Measurements from ENCODE around the gene AMZ2. TPM values are rescaled to one million over a fixed set of nuclear protein-coding genes. Genes with fewer than 3 reads are reported as not detected.

The AMZ2 gene
- total RNA-seq, 1 donor from 2014 or later, result 58.2 TPM

DNA sequence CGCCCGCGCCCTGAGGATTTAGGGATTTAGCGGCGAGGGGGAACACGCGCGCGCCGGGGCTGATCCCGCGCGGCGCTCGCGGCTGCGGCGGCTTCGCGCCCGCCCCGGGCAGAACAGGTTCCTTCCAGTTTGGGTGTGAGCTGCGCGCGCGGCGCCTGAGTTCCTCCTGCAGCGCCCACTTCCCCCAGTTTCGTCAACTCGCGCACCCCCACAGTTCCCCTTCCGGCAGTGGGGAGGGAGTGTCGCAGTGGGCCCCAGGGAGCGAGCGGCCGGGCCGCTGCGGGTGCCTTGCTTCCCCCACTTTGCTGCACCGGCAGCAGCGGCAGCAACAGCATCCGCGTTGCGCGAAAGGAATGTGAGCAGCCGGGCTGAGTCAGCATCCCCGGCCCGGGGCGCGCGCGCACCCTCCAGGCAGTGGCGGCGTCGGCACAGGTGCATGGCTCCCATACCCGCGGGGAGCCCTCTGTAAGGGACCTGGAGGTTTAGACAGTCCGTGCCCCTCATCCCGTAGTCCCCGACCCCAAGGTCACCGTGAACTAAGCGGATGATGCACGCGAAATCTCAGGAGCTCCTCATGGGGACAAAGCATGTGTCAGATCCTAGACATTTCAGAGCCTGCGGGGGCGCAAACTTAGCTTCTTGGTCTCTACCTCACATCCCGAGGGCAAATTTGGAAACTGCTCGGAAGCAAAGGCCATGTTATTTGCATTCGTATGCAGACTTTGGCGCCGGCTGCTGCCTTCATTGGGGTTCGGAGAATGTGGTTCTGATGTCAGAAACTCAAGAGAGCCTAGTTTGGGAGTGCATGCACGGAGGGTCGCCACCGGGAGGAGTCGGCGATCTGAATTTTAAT lies 44.2 kb downstream of the AMZ2 start:
- peak; percentile 74 for DNase-seq

DNA sequence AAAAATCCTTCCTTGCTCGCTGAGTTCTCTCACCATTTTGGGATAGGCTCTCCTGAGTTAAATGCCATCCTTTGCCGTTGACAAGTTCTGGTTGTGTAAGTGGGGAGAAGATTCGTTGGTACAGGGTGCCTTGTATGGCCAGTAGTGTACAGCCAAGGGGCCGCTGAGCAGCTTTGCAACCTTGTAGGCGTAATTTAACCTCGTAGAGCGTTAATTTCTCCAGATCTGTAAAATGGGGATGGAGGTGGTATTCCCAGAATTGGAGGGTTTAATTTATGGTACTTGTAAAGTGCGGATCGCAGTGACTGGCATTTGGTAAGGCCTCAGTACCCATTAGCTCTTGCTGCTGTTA lies 44.8 kb downstream of the AMZ2 start:
- no peak for DNase-seq

DNA sequence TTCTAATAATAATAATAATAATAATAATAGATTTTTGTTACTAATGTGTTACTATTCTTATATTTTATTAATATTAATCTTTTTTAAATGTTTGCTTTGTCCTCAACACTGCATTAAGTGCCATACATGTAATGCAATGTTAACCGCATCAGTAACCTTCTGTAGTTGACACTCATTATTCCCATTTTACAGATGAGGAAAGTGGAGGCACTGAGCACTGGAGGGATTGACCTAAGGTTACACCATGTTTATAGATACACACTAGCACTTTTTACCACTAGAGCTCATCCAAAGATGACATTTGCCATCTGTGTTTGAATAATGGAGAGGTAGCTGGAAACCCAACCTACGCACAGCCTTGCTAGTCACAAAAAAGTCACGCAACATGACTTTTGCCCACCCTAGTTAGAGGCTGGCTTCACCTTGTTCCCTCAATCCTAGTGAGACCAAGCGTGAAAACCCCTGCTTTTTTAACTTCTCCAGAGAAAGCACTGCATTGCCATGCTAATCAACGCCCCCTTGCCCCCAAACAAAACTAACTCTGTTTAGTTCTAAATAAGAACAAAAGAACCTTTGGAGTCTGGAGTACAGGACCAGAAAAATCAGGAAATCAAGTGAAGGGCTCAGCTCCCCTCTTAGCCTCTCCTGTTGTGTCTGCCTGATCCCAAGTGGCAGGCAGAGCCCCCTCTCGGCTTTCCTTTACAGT lies 45.8 kb downstream of the AMZ2 start:
- no peak for DNase-seq

DNA sequence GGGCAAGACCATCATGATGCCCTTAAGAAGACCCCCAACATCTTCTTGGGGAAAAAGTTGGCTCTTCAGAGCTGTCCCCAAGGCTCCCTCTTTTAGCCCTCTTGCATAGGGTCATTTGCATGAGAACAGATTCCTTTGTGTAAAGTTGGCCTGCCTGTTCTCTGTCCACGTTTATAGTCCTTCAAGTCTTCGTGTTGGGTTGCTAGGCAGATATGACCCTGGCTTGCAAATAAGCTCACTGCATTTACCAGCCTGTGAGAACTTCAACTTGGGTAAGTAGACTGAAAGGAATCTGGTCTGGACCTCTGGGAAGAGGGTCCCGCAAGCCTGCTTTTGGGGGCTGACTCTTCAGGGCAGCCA lies 46.3 kb downstream of the AMZ2 start:
- DNase-seq, result no peak

DNA sequence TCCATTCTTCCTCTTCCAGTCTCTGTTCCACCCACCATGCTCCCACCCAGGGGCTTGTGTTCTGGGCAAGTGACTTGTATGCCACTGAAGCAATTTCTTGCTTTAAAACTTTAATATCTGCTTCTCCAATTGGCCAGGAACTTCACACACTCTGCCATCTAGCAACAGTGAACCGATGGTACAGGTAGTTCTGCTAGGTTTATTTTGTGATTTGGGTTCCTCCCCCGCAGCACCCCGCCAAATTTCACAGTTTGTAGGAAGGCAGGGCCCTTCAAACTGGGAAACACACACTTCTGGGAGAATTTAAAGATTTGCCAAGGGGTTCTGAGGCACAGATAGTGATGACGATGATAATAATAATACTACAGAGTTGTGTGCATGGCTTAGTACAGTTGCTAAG lies 46.8 kb downstream of the AMZ2 start:
- no peak for DNase-seq

DNA sequence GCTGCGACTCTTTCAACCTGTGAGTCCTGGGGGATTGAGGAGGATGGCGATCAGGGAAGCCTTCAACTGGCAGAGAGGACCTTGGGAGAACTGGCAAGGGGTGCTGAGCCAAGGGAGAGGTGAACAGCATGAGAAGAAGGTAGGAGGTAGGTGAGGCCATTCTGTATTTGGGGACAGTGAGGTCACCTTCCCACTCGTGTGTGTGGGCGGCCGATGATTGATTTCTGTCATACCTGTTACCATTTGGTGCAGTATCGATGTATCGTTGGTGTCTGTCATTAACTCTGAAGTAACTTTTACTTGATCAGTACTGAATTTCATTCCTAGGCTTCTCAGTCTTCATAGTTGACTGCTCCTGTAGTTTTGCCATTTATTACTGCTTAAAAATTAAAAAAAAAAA lies 47.2 kb downstream of the AMZ2 start:
- no peak for DNase-seq

DNA sequence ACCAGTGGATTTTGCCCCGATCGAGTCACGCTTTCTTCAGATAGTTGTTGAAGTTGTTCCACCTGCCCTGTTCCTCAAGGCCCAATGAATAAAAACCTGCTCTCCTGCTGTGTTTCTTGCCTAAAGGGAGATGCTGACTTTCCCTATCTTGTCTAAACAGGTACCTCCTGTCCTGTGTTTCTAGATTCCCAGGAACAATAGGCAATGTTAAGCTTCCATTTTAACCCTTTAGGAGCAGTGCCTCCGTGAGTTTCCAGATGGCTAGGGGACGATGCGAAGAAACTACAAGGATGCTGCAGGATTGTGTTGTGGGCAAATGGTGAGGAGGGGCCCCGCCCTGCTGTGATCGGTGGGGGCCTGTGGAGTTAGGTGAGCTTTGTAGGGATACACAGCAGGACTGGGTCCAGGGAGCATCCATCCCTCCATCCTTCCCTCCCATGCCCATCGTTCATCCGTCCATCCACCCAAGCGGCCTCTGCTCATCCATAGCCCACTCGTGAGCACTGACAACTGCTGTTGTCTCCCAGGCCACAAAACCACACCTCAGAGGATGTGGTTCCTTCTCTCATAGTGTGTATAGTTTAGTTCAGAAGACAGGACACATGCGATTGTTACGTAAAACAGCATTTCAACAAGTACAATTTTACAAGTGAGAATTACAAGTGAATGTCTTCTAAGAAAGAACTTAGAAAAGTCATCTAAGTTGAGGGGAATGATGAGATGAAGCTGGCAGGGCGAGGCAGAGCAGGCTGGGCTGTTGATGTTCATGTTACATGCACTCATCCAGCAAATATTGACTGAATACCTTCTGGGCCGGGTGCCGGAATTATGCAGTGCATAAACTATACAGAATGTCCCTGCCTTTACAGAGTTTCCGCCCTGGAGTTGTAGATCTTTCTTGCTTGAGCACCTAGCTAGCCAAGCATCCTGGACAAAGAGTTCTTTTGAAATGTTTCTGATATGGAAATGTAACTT lies 48.7 kb downstream of the AMZ2 start:
- DNase-seq, result no peak

DNA sequence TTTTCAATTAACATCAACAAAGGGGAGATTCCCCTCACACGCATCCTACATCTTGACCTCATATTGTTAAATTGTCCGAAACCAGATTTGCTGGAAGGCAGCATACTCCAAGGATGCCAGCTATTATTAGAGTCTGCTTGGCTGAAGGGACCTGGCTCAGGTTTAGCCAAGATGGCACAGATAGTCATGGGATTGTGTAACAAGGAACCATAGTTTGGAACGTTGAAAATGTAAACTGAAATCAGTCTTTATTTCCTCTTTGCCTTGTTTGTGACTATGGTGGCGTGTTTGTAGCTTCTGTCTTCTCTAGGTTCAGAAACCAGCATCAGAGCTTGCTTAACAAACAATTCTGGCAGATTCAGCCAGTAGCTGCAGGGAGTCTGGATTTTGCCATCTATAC lies 49.4 kb downstream of the AMZ2 start:
- DNase-seq, result no peak

DNA sequence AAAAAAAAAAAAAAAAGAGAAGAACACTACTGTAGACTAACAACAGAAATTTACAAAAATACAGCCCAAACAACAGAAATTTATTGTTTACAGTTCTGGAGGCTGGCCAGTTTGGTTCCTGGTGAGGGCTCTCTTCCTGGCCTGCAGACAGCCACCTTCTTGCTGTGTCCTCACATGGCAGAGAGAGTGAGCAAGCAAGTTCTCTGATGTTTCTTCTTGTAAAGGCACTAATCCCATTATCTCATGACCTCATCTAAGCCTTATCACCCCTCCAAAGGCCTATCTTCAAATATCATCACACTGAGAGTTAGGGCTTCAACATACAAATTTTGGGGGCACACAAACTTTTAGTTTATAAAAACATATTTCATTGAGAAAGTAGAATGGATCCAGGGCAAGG lies 50.8 kb downstream of the AMZ2 start:
- no peak for DNase-seq

DNA sequence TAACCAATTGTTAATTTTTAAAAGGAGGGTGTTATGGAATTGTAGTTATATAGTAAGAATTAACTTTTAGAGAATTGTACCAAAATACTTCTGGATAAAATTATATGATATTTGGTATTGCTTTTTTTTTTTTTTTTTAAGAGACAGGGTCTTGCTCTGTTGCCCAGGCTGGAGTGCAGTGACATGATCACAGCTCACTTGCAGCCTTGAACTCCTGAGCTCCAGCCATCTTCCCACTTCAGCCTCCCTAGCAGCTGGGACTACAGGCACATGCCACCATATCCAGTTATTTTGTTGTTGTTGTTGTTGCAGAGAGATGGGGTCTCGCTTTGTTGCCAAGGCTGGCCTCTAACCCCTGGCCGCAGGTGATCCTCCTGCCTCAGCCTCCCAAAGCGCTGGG lies 52.0 kb downstream of the AMZ2 start:
- no peak for DNase-seq

DNA sequence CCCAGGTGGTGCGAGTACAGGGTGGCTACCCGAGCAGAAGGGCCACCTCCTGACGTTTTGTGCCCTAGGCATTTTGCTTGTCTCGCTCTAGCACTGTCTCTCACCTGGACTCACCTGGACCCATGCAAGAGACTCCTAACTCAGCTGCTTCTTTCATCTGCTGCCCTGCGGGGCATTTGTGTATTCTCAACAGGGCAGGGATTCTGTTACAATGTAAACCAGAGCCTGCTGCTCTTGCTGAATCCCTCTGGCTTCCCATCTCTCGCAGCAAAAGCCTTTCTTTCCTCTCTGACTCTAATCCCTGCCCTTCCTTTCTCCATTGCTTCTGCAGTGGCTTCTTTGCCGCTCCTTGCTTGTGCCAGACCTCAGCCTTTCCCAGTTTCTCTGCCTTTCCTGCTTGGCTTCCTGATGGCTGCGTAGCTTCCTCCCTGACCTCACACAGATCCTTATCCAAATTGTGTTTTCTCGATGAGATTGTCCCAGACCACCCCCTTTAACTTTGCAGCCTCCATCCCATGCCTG lies 53.7 kb downstream of the AMZ2 start:
- DNase-seq, result no peak

DNA sequence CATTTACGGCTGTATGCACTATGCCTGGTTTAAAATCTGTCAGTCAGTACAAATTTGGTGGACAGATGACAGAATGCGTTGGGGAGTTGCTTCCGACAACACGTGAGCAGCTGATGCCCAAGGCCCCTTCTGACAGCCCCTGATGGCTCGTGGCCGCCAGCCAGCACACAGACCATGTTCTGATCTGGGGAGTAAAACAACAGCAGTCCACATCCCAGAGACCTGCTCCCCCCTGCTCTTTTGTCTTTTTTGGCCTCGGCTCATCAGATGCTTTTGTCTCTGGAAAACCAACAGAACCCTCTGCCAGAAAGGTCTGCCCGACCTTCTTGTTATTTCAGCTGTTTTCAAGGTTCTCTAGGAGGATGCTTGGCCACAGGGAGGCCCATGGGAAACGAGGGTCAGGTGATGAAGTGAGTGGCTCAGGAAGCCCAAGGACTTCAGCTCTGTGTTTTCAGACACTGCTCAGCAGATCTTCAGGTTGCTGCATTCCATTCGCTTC lies 54.3 kb downstream of the AMZ2 start:
- DNase-seq, result no peak

DNA sequence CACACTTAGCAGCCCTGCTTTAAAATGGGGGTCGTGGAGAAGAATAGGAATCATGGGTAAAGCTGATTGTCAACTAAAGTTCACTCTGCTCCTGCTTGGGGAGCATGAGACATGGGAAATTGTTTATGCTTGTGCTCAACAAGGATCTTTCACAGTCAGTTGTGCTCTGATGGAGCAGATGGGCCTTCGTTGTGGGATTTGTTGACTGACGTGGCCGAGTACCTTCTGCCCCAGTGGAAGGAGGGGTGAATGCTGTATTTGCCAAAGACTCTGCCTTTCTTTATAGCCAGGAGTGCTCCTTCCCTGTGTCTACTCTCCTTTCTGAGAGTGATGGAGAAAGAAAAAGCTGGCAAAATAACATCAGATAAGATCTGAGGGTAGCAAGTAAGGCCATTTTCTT lies 54.8 kb downstream of the AMZ2 start:
- DNase-seq, result no peak

DNA sequence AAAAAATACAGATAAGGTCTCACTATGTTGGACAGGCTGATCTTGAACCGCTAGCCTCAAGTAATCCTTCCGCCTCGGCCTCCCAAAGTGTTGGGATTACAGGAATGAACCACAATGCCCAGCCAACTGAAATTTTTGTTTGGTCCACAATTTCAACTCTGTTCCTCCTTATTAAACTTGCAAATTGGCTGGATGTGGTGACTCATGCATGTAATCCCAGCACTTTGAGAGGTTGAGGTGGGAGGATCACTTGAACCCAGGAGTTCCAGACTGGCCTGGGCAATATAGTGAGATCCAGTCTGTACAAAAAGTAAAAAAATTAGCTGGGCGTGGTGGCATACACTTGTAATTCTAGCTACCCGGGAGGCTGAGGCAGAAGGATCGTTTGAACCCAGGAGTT lies 56.9 kb downstream of the AMZ2 start:
- no peak for DNase-seq

DNA sequence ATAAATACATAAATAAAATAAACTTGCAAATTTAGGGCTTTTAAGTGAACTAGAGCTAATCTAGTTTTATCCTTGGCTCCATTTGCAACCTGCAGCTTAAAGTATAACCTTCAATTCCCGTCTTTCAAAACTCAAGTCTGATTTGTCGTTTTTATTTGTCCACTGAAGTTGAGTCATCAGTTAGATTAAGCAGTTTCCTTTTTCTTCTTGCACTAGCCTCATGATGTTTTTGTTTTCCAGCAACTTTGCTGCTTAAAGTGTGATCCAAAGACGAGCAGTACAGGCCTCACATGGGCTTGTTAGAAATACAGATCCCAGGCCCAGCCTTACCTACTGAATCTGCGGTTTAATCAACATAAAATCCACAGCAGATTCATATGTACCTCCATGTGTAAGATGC lies 57.3 kb downstream of the AMZ2 start:
- no peak for DNase-seq

Other genes starting within 250 kb of the AMZ2 start
- gene KPNA2, start 212.3 kb upstream of the AMZ2 start, total RNA-seq, result 34.2 TPM
- 3.1 TPM for gene SLC16A6, start 43.1 kb downstream of the AMZ2 start, total RNA-seq
- gene ARSG, start 43.5 kb downstream of the AMZ2 start, total RNA-seq, result 4.4 TPM
- 10.5 TPM for gene WIPI1, start 209.5 kb downstream of the AMZ2 start, total RNA-seq

All from occipital lobe (tissue), 2 donors.